A673 (cell line): ENCODE results near the gene AEBP2. TPM values are rescaled to one million over a fixed set of nuclear protein-coding genes. Genes with fewer than 3 reads are reported as not detected.

Source experiments
- BruUV-seq: library from RNA; stranded (reverse); fragments of 400-500 nt; replicated peaks from 2 replicates; lab custom pipeline; 2021; lab: Mats Ljungman, UMichigan
- CTCF ChIA-PET: fragments of 300-600 bp; sonication (Branson Sonifier 250); formaldehyde crosslinking; loops from one replicate; lab custom pipeline; 2022; ENCODE audit warnings: antibody characterized with exemption; lab: Charles Lee
- POLR2A ChIA-PET: fragments of 300-600 bp; sonication (Branson Sonifier 250); formaldehyde crosslinking; loops from one replicate; lab custom pipeline; 2022; ENCODE audit warnings: antibody characterized with exemption; ENCODE audit not compliant: low non-redundant PET; lab: Charles Lee
- DNase-seq: peaks from one replicate; pipeline ENCODE4 v3.0.0-alpha.2; 2015; ENCODE audit warnings: low spot score
- H3K27ac ChIP-seq: fragments of 200-600 bp; sonication (generic); 2 replicates; pipeline ENCODE4 v1.5.1; 2016; ENCODE audit warnings: mixed run types, low read depth, mild to moderate bottlenecking, mixed read lengths, antibody characterized with exemption, low read length; ENCODE audit not compliant: poor library complexity, severe bottlenecking
- H3K27me3 ChIP-seq: fragments of 200-600 bp; sonication (generic); replicated peaks from 2 replicates; pipeline ENCODE4 v1.6.1; 2017; ENCODE audit warnings: mixed run types, low read depth, mild to moderate bottlenecking, mixed read lengths, antibody characterized with exemption, low read length; ENCODE audit not compliant: insufficient read depth, poor library complexity
- H3K36me3 ChIP-seq: fragments of 200-600 bp; sonication (generic); 2 replicates; pipeline ENCODE4 v1.6.1; 2016; ENCODE audit warnings: mixed run types, mild to moderate bottlenecking, mixed read lengths, antibody characterized with exemption, low read length; ENCODE audit not compliant: insufficient read depth, poor library complexity, severe bottlenecking
- H3K4me1 ChIP-seq: fragments of 200-600 bp; sonication (generic); 2 replicates; pipeline ENCODE4 v1.6.1; 2017; ENCODE audit warnings: mixed run types, mild to moderate bottlenecking, mixed read lengths, antibody characterized with exemption, low read length; ENCODE audit not compliant: insufficient read depth, poor library complexity, severe bottlenecking
- H3K4me3 ChIP-seq: fragments of 200-600 bp; sonication (generic); 2 replicates; pipeline ENCODE4 v1.5.1; 2016; ENCODE audit warnings: low read depth, mixed run types, mild to moderate bottlenecking, mixed read lengths, low read length; ENCODE audit not compliant: poor library complexity, severe bottlenecking
- H3K9me3 ChIP-seq: fragments of 200-600 bp; sonication (generic); 2 replicates; pipeline ENCODE4 v1.6.1; 2016; ENCODE audit warnings: mixed run types, low read depth, mild to moderate bottlenecking, mixed read lengths, antibody characterized with exemption, low read length; ENCODE audit not compliant: poor library complexity, severe bottlenecking
- CTCF ChIP-seq: fragments of 300-800, 200-600 bp; sonication (generic); conservative IDR thresholded peaks from 2 replicates; pipeline ENCODE4 v1.5.1; 2017; ENCODE audit warnings: low read depth, mild to moderate bottlenecking, antibody characterized with exemption, low read length, moderate library complexity, mixed read lengths
- EZH2 ChIP-seq: fragments of 200-600 bp; sonication (generic); IDR thresholded peaks from 2 replicates; pipeline ENCODE4 v1.6.1; 2017; ENCODE audit warnings: borderline replicate concordance, low read depth, mild to moderate bottlenecking, mixed read lengths, antibody characterized with exemption, low read length; ENCODE audit not compliant: poor library complexity, severe bottlenecking
- intact Hi-C: fragments of 100-400 bp; cut with micrococcal nuclease; formaldehyde crosslinking; loops from one replicate; pipeline ENCODE4 v1.10.0; 2022; ENCODE audit not compliant: unreplicated experiment
- total RNA-seq: library from RNA; stranded (reverse); gene quantifications from 2 replicates; pipeline ENCODE4 v1.2.3, GENCODE V29; 2021

The AEBP2 gene
- total RNA-seq, 1 experiment from 2014 or later: 47.6 TPM

DNA sequence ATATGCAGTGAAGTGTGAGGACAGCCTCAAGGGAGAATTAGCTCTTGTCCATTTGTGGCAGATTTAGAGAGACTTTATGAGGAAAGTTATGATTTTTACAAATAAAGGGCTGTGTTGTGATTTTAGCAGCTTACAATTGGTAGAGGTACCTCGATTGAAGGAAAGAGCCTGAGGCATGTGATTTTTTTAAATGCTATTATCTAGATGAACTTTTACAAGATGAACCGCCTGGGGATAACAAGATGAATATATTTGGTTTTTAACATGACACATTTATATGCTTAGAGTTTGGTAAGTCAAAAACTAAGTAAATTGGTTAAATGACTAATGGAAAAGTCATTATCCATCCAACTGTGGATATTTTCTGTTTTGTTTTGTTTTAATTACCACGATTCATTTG lies 52.6 kb downstream of the AEBP2 start:
- CTCF ChIA-PET: no interaction called here
- TF ChIP-seq CTCF: no peak
- TF ChIP-seq EZH2: no peak
- Histone ChIP-seq H3K4me3 (no peak overlapping the region), H3K27me3 (no peaks in the 10 kb centered on the region), H3K4me1 (peaks cover 31% of the 10 kb centered on the region), H3K36me3 (peaks cover 6% of the 10 kb centered on the region), H3K27ac (no peak overlapping the region), H3K9me3 (no peaks in the 10 kb centered on the region)
- intact Hi-C loops: no loop called here
- POLR2A ChIA-PET: no interaction called here
- no peak for DNase-seq
- BruUV-seq: no TSS peak

GRCh38 chr12:19496219-19496878 lies 57.1 kb downstream of the AEBP2 start:
- ChIA-PET POLR2A (no interaction called here), CTCF (no interaction called here)
- Histone ChIP-seq H3K4me3 (no peak overlapping the region), H3K4me1 (peaks cover 24% of the 10 kb centered on the region), H3K27ac (peak overlapping the region; percentile 38), H3K36me3 (peaks cover 20% of the 10 kb centered on the region), H3K9me3 (no peaks in the 10 kb centered on the region), H3K27me3 (no peaks in the 10 kb centered on the region)
- no peak for TF ChIP-seq CTCF
- TF ChIP-seq EZH2: no peak
- DNase-seq: peak; percentile 40
- intact Hi-C loops: no loop called here
- no TSS peak for BruUV-seq

GRCh38 chr12:19498099-19498498 lies 58.8 kb downstream of the AEBP2 start:
- intact Hi-C loops: no loop called here
- TF ChIP-seq EZH2 (no peak), CTCF (no peak)
- H3K36me3 ChIP-seq: peaks cover 22% of the 10 kb centered on the region
- CTCF ChIA-PET: no interaction called here
- no peaks in the 10 kb centered on the region for H3K27me3 ChIP-seq
- no peak for DNase-seq
- no TSS peak for BruUV-seq
- peaks cover 13% of the 10 kb centered on the region for H3K4me1 ChIP-seq
- no peak overlapping the region for H3K27ac ChIP-seq
- no peaks in the 10 kb centered on the region for H3K9me3 ChIP-seq
- POLR2A ChIA-PET: interaction anchor here (0.6 kb wide), 1 partner anchor 277 kb away, joined by 9 read pairs; no protein-coding TSS in a partner anchor
- no peak overlapping the region for H3K4me3 ChIP-seq
